Sigmoid colon (tissue), 7 donors: ENCODE results near the gene EHMT1. TPM values are rescaled to one million over a fixed set of nuclear protein-coding genes. Genes with fewer than 3 reads are reported as not detected.
A peak's percentile ranks its signal among the peaks of the same experiment; 100 is the strongest.

Experiments
- DNase-seq: peaks from one replicate; pipeline ENCODE4 v3.0.0-alpha.2; 2019
- H3K27ac ChIP-seq, 4 donors: fragments of 200-600 bp; sonication (generic); one replicate each; pipeline ENCODE4 v1.5.1; 2016 to 2019; ENCODE audit warnings: mild to moderate bottlenecking in 1 of 4
- H3K27me3 ChIP-seq, 3 donors: fragments of 200-600 bp; sonication (generic); one replicate each; pipeline ENCODE4 v1.5.1; 2019; ENCODE audit warnings: mild to moderate bottlenecking in 1 of 3
- H3K36me3 ChIP-seq, 4 donors: fragments of 200-600 bp; sonication (generic); one replicate each; pipeline ENCODE4 v1.5.1; 2016 to 2019
- H3K4me1 ChIP-seq, 4 donors: fragments of 200-600 bp; sonication (generic); one replicate each; pipeline ENCODE4 v1.5.1; 2017 to 2019
- H3K4me3 ChIP-seq, 4 donors: fragments of 200-600 bp; sonication (generic); one replicate each; pipeline ENCODE4 v1.5.1; 2017 to 2019; ENCODE audit warnings: mild to moderate bottlenecking in 2 of 4, moderate library complexity in 1 of 4
- H3K9me3 ChIP-seq, 4 donors: fragments of 200-600 bp in 3 of 4; sonication (generic) in 3 of 4; one replicate each; pipeline versions ENCODE4 v1.5.1 to v1.6.1; 2013 to 2019
- EP300 ChIP-seq, 4 donors: sonication (generic); formaldehyde crosslinking; IDR thresholded peaks; one replicate each; pipeline ENCODE4 v1.6.1; 2017; ENCODE audit warnings: antibody characterized with exemption in 4 of 4
- POLR2A ChIP-seq, 2 donors: fragments of 450-650 bp; IDR thresholded peaks; one replicate each; pipeline ENCODE4 v1.6.1; 2016; ENCODE audit warnings: antibody characterized with exemption in 2 of 2, mild to moderate bottlenecking in 2 of 2, moderate library complexity in 2 of 2
- POLR2AphosphoS5 ChIP-seq, 4 donors: sonication (generic); formaldehyde crosslinking; IDR thresholded peaks; one replicate each; pipeline ENCODE4 v1.6.1; 2017; ENCODE audit warnings: antibody characterized with exemption in 4 of 4
- WGBS, 2 donors: extraction: QIAGEN DNeasy Blood & Tissue Kit; methylation state at CpG; one replicate each; pipeline ENCODE4 v1.1.7; 2013; 5-methylcytosine and 5-hydroxymethylcytosine counted together
- intact Hi-C: fragments of 100-400 bp; cut with DNase I; formaldehyde crosslinking; loops from one replicate; pipeline ENCODE4 v1.15.1; 2023
- polyA plus RNA-seq, 3 donors: library from polyadenylated mRNA; stranded (reverse); fragments of 200-250 nt; gene quantifications; one replicate each; pipeline ENCODE4 v1.2.3, GENCODE V29; 2013
- total RNA-seq, 4 donors: library from RNA; depleted of rRNA; stranded (reverse); fragments of >200 nt; gene quantifications; one replicate each; pipeline ENCODE4 v1.1.0, GENCODE V29; 2016
- TF ChIP-seq, protein P1 (sequence below), 4 experiments: fragments of 450-650 bp in 3 of 4; fragments of 200-600 bp in 1 of 4; IDR thresholded peaks; one replicate each; pipeline ENCODE4 v1.5.1; 2016 to 2019; ENCODE audit warnings: antibody characterized with exemption in 4 of 4, mild to moderate bottlenecking in 3 of 4, moderate library complexity in 2 of 4
- donor health status: healthy with polysubstance abuse.
- donor health status: Bipolar disorder and iron deficiency.
- donor health status: healthy.

EHMT1 gene
- total and polyA plus RNA-seq, 7 donors, result 19.2 to 91.4 (median 60.4) TPM

DNA sequence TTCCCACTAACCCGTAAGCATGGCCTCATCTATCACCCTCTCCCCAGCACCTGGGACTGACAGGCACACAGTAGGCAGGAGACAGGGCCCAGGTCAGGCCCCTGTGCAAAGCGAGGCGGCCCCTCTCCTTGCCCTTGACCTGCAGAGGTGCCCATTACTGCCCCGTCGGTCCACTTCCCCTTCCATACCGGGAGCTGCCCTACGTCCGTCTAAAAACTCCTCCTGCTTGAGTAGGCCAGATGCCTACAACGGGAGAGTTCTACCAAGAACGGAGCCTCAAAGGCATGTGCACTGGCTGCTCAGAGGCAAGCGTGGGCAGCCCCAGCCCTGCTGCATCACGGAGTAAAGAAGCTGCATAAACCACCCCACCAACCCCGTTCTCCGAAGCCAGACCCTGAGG, 35.5 kb upstream of the EHMT1 start:
- intact Hi-C loops, result no loop called here
- DNase-seq, result no peak
- TF ChIP-seq POLR2AphosphoS5 (IDR thresholded peaks at IDR 0.05) (no peak), EP300 (IDR thresholded peaks at IDR 0.05) (no peak), POLR2A (IDR thresholded peaks at IDR 0.05) (no peak)
- TF ChIP-seq, protein P1, sequence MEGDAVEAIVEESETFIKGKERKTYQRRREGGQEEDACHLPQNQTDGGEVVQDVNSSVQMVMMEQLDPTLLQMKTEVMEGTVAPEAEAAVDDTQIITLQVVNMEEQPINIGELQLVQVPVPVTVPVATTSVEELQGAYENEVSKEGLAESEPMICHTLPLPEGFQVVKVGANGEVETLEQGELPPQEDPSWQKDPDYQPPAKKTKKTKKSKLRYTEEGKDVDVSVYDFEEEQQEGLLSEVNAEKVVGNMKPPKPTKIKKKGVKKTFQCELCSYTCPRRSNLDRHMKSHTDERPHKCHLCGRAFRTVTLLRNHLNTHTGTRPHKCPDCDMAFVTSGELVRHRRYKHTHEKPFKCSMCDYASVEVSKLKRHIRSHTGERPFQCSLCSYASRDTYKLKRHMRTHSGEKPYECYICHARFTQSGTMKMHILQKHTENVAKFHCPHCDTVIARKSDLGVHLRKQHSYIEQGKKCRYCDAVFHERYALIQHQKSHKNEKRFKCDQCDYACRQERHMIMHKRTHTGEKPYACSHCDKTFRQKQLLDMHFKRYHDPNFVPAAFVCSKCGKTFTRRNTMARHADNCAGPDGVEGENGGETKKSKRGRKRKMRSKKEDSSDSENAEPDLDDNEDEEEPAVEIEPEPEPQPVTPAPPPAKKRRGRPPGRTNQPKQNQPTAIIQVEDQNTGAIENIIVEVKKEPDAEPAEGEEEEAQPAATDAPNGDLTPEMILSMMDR (IDR thresholded peaks at IDR 0.05), result no peak
- Histone ChIP-seq H3K36me3 (peaks cover 5 to 65% (median 25%) of the 10 kb centered on the region in 4 donors), H3K4me3 (no peak overlapping the region), H3K4me1 (peaks cover 0 to 18% (median 10%) of the 10 kb centered on the region in 4 donors), H3K9me3 (no peaks in the 10 kb centered on the region), H3K27me3 (no peaks in the 10 kb centered on the region), H3K27ac (no peak overlapping the region)
- 90 to 91% methylated on average over 14 of the region's 14 CpGs for WGBS, 2 donors

DNA sequence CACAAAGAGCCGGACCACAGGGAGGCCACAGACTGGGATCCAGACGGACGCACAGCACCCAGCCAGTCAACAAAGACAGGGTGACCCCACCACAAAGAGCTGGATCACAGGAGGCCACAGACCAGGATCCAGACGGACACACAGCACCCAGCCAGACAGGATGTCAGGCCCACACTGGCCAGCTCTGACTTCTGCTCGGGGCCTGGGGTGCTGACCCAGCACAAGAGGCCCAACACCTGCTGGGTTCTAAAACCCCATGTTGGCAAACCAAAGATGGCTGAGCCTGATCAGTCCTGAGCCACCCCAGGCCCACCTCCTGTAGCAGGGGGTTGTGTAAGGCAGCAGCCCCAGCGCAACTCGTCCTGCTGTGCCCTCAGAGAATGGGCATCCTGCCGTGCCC, 34.8 kb upstream of the EHMT1 start:
- no peak overlapping the region for H3K27ac ChIP-seq
- H3K36me3 ChIP-seq, result peaks cover 5 to 66% (median 25%) of the 10 kb centered on the region in 4 donors
- WGBS, 2 donors, result 89 to 92% methylated on average over 8 of the region's 8 CpGs
- intact Hi-C loops, result no loop called here
- no peak for DNase-seq
- TF ChIP-seq, protein P1 (IDR thresholded peaks at IDR 0.05), result no peak
- TF ChIP-seq EP300 (IDR thresholded peaks at IDR 0.05) (no peak), POLR2AphosphoS5 (IDR thresholded peaks at IDR 0.05) (no peak), POLR2A (IDR thresholded peaks at IDR 0.05) (no peak)
- no peaks in the 10 kb centered on the region for H3K9me3 ChIP-seq
- H3K27me3 ChIP-seq, result no peaks in the 10 kb centered on the region
- no peak overlapping the region for H3K4me3 ChIP-seq
- H3K4me1 ChIP-seq, result peaks cover 0 to 20% (median 14%) of the 10 kb centered on the region in 4 donors

DNA sequence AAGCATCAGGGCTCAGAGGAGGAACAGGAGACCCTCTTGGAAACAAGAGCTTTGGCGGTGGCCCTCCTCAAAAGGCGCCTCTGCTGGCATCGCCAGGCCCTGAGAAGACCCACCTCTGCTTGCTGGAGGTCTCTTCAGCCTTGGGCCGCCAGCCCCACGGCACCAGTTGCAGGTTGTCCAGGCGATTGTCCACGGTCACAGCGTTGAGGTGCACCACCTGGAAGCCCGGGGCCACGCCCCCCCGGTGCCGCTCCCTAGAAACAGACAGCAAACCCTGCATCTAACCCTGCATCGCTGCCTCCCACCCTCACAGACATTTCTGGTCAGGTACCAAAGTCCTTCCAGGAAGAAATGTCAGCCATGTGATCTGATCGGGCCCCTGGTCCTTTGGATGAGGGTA, 32.0 kb upstream of the EHMT1 start:
- Histone ChIP-seq H3K4me1 (peaks cover 0 to 27% (median 22%) of the 10 kb centered on the region in 4 donors), H3K27me3 (no peaks in the 10 kb centered on the region), H3K36me3 (peaks cover 5 to 62% (median 25%) of the 10 kb centered on the region in 4 donors), H3K9me3 (no peaks in the 10 kb centered on the region), H3K4me3 (no peak overlapping the region), H3K27ac (no peak overlapping the region)
- no peak for DNase-seq
- intact Hi-C loops, result no loop called here
- TF ChIP-seq POLR2A (IDR thresholded peaks at IDR 0.05), result no peak
- no peak for TF ChIP-seq POLR2AphosphoS5 (IDR thresholded peaks at IDR 0.05)
- no peak for TF ChIP-seq EP300 (IDR thresholded peaks at IDR 0.05)
- TF ChIP-seq, protein P1 (IDR thresholded peaks at IDR 0.05), result no peak
- 92 to 95% methylated on average over 14 of the region's 14 CpGs for WGBS, 2 donors

DNA sequence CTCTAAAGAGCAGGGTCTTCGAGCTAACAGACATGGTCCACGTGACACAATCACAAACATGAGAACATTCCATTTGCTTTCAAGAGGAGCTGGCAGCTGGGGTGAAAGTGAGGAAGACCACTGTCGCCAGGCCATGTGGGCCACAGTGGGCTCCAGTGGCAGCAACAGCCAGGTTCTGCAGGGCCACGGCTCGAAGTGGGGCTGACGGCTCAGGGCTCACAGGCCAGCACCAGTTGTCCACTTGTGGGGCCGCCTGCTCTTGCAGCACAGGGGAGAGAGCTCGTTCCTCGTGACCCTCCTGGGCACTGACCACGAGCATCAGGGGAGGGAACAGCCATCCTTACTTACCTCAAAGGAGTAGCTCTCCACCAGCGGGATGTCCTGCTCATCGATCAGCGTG, 30.5 kb upstream of the EHMT1 start:
- Histone ChIP-seq H3K9me3 (no peaks in the 10 kb centered on the region), H3K27ac (no peak overlapping the region), H3K36me3 (peaks cover 5 to 48% (median 25%) of the 10 kb centered on the region in 4 donors), H3K4me1 (peaks cover 0 to 27% (median 22%) of the 10 kb centered on the region in 4 donors), H3K27me3 (no peaks in the 10 kb centered on the region), H3K4me3 (no peak overlapping the region)
- TF ChIP-seq POLR2AphosphoS5 (IDR thresholded peaks at IDR 0.05) (no peak), EP300 (IDR thresholded peaks at IDR 0.05) (no peak), POLR2A (IDR thresholded peaks at IDR 0.05) (no peak)
- TF ChIP-seq, protein P1 (IDR thresholded peaks at IDR 0.05), result no peak
- no peak for DNase-seq
- intact Hi-C loops, result no loop called here
- WGBS, 2 donors, result 91 to 93% methylated on average over 13 of the region's 13 CpGs

DNA sequence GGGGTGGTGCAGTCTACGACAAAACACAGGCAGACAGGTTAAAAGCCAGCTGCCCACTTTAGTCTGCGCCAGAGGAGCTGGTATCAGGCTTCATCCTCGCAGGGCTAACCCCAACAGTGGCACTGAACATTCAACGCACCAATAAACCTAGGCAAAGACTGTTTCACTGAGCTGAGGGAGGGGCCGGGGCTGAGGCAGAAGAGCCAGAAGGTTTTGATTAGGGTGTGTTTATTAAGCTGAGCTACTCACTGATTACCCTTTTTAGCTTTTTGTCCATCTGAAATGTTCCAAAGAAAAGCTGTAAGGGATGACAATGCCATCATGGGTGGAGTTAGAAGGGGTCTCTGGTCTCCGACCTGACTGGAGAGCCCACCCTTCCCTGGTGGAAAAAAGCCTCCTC, 29.9 kb upstream of the EHMT1 start:
- WGBS, 2 donors, result 87 to 92% methylated on average over 6 of the region's 6 CpGs
- intact Hi-C loops, result no loop called here
- TF ChIP-seq POLR2A (IDR thresholded peaks at IDR 0.05) (no peak), EP300 (IDR thresholded peaks at IDR 0.05) (no peak), POLR2AphosphoS5 (IDR thresholded peaks at IDR 0.05) (no peak)
- no peak for DNase-seq
- Histone ChIP-seq H3K4me3 (peak overlapping the region in 2 of 4 donors; percentile 64 to 84), H3K4me1 (peaks cover 0 to 27% (median 22%) of the 10 kb centered on the region in 4 donors), H3K9me3 (no peaks in the 10 kb centered on the region), H3K27ac (no peak overlapping the region), H3K27me3 (no peaks in the 10 kb centered on the region), H3K36me3 (peaks cover 5 to 42% (median 23%) of the 10 kb centered on the region in 4 donors)
